ENCODE data around the gene PLD2.
A peak's percentile ranks its signal among the peaks of the same experiment; 100 is the strongest.

Gene PLD2

DNA sequence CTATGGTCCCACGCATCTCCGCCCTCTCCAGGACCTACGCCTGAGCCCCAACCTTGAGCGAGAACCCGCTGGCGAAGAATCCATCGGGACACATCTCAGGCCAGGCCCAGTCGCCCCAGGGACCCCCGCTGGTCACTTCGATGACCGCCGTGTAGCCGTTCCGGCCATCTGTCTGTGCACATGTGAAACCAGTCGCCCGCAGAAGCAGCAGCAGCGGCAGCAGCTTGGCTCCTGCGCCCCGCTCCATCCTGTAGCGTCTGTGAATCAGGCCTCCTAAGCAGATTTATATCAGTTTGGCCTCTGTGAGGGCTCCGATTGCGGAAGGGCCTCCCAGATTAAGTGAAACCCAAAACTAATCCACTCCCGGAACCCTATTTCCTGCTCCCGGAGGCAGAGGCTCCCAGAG lies 20.8 kb upstream of the PLD2 start, which contains the start of gene VMO1:
Gene VMO1, minus strand, starts transcription at position 259 of the 406 bp plus-strand sequence. Its CDS starts 12 bp downstream, at position 247.
- peaks cover 2% of the 10 kb centered on the region for H3K36me3 Mint-ChIP-seq (ENCODE audit: low read depth)
- no peak within 1 kb of the TSS for H3K27ac Mint-ChIP-seq
- H3K9me3 Mint-ChIP-seq, result no peaks in the 10 kb centered on the region
- peaks cover 25% of the 10 kb centered on the region for H3K4me1 Mint-ChIP-seq (ENCODE audit: low read depth)
- H3K27me3 Mint-ChIP-seq (ENCODE audit: low read depth), result peaks cover 67% of the 10 kb centered on the region
- peak within 1 kb of the TSS; percentile 51 for H3K4me3 Mint-ChIP-seq

DNA sequence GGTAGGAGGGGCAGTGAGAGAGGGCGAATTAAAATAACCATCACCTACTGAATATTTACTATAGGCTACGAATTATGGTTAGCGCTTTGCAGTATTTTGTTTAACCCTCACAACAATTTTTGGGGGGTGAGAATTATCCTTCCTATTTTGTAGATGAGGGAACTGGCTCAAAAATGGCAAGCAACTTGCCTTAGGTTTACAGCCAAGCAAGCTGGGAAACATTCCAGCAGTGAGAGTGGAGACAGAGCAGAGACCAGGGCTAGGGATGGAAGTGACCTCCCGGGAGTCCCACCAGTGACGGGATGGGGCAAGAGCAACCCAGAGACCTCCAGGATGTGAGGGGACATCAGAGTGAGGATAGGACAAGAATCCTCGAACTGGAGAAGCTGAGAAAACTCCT lies 20.4 kb upstream of the PLD2 start:
- Mint-ChIP-seq H3K27me3 (ENCODE audit: low read depth) (peaks cover 67% of the 10 kb centered on the region), H3K9me3 (no peaks in the 10 kb centered on the region), H3K36me3 (ENCODE audit: low read depth) (peaks cover 2% of the 10 kb centered on the region), H3K27ac (no peak overlapping the region), H3K4me3 (no peak overlapping the region), H3K4me1 (ENCODE audit: low read depth) (peaks cover 26% of the 10 kb centered on the region)

DNA sequence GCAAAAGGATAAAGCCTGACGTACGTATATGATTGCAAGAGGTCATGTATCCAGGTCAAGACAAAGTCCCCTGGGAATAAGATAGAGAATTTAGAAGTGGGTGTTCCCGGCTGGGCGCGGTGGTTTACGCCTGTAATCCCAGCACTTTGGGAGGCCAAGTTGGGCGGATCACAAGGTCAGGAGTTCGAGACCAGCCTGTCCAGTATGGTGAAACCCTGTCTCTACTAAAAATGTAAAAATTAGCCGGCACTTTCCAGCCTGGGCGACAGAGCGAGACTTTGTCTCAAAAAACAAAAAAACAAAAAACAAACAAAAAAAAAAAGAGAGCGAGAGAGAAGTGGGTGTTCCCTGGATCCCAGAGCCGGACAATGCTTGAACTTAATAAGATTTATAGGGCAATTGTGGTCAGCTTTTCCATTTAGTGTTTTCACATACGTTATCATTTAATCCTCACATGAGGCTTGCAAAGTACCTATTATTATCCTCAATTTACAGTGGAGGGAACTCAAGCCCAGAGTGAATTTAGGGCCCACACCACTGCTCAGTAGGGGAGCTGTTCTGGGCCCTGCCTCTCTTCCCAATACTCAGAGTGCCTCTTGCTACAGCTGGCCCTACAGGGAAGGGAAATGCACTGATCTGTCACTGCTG lies 18.7 kb upstream of the PLD2 start:
- H3K27ac Mint-ChIP-seq, result peak overlapping the region; percentile 22
- peaks cover 2% of the 10 kb centered on the region for H3K36me3 Mint-ChIP-seq (ENCODE audit: low read depth)
- no peaks in the 10 kb centered on the region for H3K9me3 Mint-ChIP-seq
- H3K4me1 Mint-ChIP-seq (ENCODE audit: low read depth), result peaks cover 21% of the 10 kb centered on the region
- peaks cover 55% of the 10 kb centered on the region for H3K27me3 Mint-ChIP-seq (ENCODE audit: low read depth)
- peak overlapping the region; percentile 28 for H3K4me3 Mint-ChIP-seq

DNA sequence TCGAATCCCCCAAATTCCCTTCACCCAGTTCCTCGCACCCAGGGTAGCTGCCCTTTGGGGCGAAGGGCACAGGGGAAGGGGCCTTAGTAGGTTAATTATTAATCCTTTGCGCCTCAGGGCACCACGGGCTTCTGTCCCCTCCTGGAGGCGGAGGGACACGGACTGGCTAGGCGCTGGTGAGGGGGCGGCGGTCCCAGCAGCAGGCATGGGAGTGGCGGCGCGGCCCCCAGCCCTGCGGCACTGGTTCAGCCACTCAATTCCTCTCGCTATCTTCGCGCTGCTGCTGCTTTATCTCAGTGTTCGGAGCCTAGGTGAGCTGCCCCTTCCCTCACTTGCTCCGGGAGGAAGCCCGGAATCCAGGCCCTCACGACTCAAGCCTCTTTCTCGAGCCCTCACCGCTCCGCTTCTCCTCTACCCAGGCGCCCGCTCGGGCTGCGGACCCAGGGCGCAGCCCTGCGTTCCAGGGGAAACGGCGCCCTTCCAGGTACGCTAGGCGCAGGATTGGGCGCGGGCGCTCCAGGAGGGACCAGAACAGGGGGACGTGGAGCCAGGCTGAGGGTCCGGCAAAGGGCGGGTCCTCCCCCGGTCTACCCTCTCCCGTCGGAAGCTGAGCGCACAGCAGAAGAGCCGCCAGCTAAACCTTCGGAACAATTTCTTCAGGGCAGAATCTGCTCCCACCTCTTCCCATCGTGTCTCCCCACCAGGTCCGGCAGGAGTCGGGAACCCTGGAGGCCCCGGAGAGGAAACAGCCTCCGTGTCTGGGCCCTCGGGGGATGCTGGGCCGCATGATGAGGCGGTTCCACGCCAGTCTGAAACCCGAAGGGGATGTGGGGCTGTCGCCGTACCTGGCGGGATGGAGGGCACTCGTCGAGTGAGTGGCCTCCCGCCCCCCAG lies 17.9 kb upstream of the PLD2 start, which contains the start of gene GLTPD2:
Gene GLTPD2, plus strand, starts transcription at position 158 of the 894 bp plus-strand sequence. Its CDS starts 48 bp downstream, at position 206.
- H3K36me3 Mint-ChIP-seq (ENCODE audit: low read depth), result peaks cover 2% of the 10 kb centered on the region
- peaks cover 21% of the 10 kb centered on the region for H3K4me1 Mint-ChIP-seq (ENCODE audit: low read depth)
- H3K9me3 Mint-ChIP-seq, result no peaks in the 10 kb centered on the region
- peak within 1 kb of the TSS; percentile 68 for H3K27ac Mint-ChIP-seq
- peak within 1 kb of the TSS; percentile 77 for H3K4me3 Mint-ChIP-seq
- peaks cover 47% of the 10 kb centered on the region for H3K27me3 Mint-ChIP-seq (ENCODE audit: low read depth)

DNA sequence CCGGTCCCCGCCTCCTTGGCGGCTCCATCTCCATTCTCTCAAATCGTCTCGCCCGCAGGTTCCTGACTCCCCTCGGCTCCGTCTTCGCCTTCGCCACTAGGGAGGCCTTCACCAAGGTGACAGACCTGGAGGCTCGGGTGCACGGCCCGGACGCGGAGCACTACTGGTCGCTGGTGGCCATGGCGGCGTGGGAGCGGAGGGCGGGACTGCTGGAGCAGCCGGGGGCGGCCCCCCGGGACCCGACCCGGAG lies 17.3 kb upstream of the PLD2 start:
- H3K27me3 Mint-ChIP-seq (ENCODE audit: low read depth), result peaks cover 41% of the 10 kb centered on the region
- peak overlapping the region; percentile 77 for H3K4me3 Mint-ChIP-seq
- peaks cover 2% of the 10 kb centered on the region for H3K36me3 Mint-ChIP-seq (ENCODE audit: low read depth)
- H3K9me3 Mint-ChIP-seq, result no peaks in the 10 kb centered on the region
- peak overlapping the region; percentile 68 for H3K27ac Mint-ChIP-seq
- H3K4me1 Mint-ChIP-seq (ENCODE audit: low read depth), result peaks cover 19% of the 10 kb centered on the region

DNA sequence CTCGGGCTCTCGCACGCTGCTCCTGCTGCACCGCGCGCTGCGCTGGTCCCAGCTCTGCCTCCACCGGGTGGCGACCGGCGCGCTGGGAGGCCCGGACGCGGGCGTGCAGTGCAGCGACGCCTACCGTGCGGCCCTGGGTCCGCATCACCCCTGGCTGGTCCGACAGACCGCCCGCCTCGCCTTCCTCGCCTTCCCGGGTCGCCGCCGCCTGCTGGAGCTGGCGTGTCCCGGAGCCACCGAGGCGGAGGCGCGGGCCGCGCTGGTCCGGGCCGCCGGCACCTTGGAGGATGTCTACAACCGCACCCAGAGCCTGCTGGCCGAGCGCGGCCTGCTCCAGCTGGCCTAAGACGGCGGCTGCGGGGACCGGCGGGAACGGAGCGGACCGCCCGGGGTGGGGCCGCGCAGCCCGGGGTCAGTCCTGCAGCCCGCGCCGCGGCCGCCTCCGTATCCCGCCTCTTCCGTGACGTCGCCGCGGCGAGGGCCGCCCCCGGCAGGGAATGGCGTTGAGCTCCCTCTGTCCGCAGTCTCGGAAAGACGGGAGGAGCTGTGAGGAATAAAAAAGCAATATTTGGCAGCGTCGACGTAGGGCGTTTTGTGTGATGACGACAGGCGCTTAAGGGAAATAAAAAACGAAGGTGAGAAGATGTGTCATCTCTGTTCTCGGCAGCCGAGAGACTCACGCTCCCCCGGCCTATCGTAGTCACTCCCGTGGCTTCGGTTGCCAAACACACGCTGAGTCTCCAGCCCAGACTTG lies 16.8 kb upstream of the PLD2 start:
- H3K4me1 Mint-ChIP-seq (ENCODE audit: low read depth), result peaks cover 19% of the 10 kb centered on the region
- H3K27me3 Mint-ChIP-seq (ENCODE audit: low read depth), result peaks cover 37% of the 10 kb centered on the region
- H3K9me3 Mint-ChIP-seq, result no peaks in the 10 kb centered on the region
- peaks cover 2% of the 10 kb centered on the region for H3K36me3 Mint-ChIP-seq (ENCODE audit: low read depth)
- peak overlapping the region; percentile 88 for H3K4me3 Mint-ChIP-seq
- H3K27ac Mint-ChIP-seq, result peak overlapping the region; percentile 94

DNA sequence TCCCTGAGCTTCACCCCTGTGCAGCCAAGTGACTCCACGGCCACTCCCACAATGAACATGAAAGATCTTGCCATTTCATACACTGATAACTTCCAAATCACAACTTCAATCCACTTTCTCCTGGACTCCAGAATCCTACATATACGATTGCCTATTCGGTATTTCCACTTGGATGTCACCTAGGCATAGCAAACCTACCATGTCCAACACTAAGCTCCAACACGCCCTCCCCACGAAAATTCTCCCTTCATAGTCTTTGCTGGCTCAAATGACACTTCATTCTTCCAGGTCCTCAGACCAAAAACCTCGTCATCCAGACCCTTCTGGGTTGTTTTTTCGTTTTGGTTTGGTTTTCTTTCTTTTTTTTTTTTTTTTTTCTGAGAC lies 16.3 kb upstream of the PLD2 start:
- Mint-ChIP-seq H3K4me1 (ENCODE audit: low read depth) (peaks cover 17% of the 10 kb centered on the region), H3K36me3 (ENCODE audit: low read depth) (peaks cover 2% of the 10 kb centered on the region), H3K4me3 (peak overlapping the region; percentile 88), H3K27ac (peak overlapping the region; percentile 94), H3K27me3 (ENCODE audit: low read depth) (peaks cover 31% of the 10 kb centered on the region), H3K9me3 (no peaks in the 10 kb centered on the region)

DNA sequence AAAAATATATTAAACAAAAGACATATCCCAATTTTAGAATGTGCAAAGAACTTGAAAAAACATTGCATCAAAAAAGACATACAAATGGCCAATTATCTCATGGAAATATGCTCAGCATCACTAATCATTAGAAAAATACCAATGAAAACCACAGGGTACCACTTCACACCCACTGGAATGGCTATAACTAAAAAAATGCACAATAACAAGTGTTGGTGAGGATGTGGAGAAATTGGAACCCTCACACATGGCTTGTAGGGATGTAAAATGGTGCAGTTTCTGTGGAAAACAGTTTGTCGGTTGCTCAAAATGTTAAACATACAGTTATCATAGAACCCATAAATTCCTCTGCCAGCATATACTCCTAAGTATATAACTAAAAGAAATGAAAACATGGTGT lies 11.8 kb upstream of the PLD2 start:
- Mint-ChIP-seq H3K27ac (peak overlapping the region; percentile 98), H3K27me3 (ENCODE audit: low read depth) (no peaks in the 10 kb centered on the region), H3K9me3 (no peaks in the 10 kb centered on the region), H3K4me1 (ENCODE audit: low read depth) (peaks cover 21% of the 10 kb centered on the region), H3K4me3 (peak overlapping the region; percentile 100), H3K36me3 (ENCODE audit: low read depth) (peaks cover 21% of the 10 kb centered on the region)

DNA sequence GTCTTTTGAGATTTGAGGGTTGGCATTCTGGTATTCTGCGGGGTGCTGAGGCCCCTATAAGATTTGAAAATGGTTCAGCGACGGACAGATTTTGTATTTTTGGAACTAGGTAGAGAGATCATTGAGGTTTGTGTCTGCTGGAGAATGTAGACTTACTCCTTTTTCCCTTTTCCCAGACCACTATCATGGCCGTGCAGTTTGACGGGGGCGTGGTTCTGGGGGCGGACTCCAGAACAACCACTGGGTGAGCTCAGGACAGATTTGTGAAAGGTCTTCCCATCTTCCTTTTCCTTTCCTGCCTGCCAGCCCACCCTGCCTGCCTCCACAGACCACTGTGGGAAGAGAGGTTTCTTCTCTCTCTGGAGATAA lies 10.4 kb upstream of the PLD2 start:
- H3K4me3 Mint-ChIP-seq, result peak overlapping the region; percentile 100
- peaks cover 13% of the 10 kb centered on the region for H3K4me1 Mint-ChIP-seq (ENCODE audit: low read depth)
- no peaks in the 10 kb centered on the region for H3K27me3 Mint-ChIP-seq (ENCODE audit: low read depth)
- peak overlapping the region; percentile 98 for H3K27ac Mint-ChIP-seq
- H3K36me3 Mint-ChIP-seq (ENCODE audit: low read depth), result peaks cover 21% of the 10 kb centered on the region
- H3K9me3 Mint-ChIP-seq, result no peaks in the 10 kb centered on the region

DNA sequence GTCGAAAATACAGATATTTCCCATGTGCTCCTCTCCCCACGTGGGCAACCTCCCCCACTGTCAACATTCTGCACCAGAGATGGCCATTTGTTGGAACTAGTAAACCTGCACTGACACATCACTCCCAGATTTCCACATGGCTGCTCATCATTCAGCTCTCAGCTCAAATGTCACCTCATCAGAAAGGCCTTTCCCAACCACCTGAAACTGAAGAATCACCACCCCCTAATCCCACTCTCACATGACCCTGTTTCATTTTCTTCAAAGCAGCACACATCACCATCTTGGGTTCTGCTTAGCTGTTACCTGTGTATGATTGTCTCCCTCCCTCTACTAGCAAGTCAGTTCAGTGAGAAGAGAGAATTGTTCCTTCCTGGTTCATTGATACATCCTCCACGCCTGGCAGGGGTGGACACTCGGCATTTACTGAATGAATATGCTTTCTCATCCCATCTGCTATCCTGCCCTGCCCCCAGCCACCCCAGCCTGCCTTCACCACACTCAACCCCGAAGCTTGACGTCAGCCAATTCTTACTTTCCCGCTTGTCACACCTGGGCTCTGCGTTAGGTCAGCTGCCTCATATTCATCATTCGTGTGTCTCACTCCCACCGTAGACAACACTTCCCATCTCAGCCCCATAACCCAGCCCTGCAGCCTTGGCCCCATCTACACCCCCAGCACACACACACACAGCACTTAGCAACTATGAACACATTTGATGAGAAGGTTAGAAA lies 6.3 kb upstream of the PLD2 start:
- Mint-ChIP-seq H3K27me3 (ENCODE audit: low read depth) (no peaks in the 10 kb centered on the region), H3K9me3 (no peaks in the 10 kb centered on the region), H3K36me3 (ENCODE audit: low read depth) (peaks cover 21% of the 10 kb centered on the region), H3K4me1 (ENCODE audit: low read depth) (peaks cover 13% of the 10 kb centered on the region), H3K4me3 (no peak overlapping the region), H3K27ac (no peak overlapping the region)

DNA sequence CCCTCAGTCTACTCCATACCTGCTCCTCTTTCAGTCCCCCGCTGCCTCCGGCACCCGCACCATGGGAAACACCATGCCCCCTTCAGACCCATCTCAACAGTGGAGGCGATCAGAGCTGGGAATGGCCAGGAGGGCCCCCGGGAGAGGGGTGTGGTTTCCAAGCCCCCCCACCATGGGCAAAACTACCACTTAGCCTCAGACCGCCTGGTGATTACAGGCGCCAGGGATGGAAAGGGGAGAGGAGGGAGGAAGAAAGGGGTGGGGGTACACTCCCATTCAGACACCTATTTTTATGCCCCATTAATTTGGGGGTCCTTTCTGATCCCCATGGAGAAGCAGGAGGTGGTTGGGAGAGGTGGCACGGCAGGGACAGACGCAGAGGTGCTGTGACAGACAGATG lies 4.7 kb upstream of the PLD2 start, which contains the start of gene C17orf114:
Gene C17orf114, minus strand, starts transcription at position 101 of the 400 bp plus-strand sequence.
- peaks cover 13% of the 10 kb centered on the region for H3K36me3 Mint-ChIP-seq (ENCODE audit: low read depth)
- peaks cover 9% of the 10 kb centered on the region for H3K4me1 Mint-ChIP-seq (ENCODE audit: low read depth)
- H3K9me3 Mint-ChIP-seq, result no peaks in the 10 kb centered on the region
- no peak within 1 kb of the TSS for H3K4me3 Mint-ChIP-seq
- H3K27ac Mint-ChIP-seq, result no peak within 1 kb of the TSS
- H3K27me3 Mint-ChIP-seq (ENCODE audit: low read depth), result no peaks in the 10 kb centered on the region

DNA sequence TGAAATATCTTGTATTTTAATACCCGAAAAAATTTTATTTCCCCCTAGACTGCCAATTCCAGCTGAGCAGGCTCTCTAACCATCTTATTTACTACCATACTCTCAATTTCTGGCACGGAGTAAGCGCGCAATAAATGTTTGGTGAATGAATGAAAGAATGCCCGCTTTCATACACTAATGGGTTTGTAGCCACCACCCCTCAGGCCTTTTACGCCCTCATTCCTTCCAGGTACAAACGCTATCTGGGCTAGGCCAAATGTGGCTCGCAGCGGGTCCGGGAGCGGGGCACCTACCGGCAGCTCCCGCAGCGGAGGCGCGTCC lies 536 bp upstream of the PLD2 start:
- Mint-ChIP-seq H3K27ac (peak overlapping the region; percentile 29), H3K4me3 (peak overlapping the region; percentile 59), H3K27me3 (ENCODE audit: low read depth) (no peaks in the 10 kb centered on the region), H3K4me1 (ENCODE audit: low read depth) (peaks cover 12% of the 10 kb centered on the region), H3K36me3 (ENCODE audit: low read depth) (peaks cover 14% of the 10 kb centered on the region), H3K9me3 (no peaks in the 10 kb centered on the region)

DNA sequence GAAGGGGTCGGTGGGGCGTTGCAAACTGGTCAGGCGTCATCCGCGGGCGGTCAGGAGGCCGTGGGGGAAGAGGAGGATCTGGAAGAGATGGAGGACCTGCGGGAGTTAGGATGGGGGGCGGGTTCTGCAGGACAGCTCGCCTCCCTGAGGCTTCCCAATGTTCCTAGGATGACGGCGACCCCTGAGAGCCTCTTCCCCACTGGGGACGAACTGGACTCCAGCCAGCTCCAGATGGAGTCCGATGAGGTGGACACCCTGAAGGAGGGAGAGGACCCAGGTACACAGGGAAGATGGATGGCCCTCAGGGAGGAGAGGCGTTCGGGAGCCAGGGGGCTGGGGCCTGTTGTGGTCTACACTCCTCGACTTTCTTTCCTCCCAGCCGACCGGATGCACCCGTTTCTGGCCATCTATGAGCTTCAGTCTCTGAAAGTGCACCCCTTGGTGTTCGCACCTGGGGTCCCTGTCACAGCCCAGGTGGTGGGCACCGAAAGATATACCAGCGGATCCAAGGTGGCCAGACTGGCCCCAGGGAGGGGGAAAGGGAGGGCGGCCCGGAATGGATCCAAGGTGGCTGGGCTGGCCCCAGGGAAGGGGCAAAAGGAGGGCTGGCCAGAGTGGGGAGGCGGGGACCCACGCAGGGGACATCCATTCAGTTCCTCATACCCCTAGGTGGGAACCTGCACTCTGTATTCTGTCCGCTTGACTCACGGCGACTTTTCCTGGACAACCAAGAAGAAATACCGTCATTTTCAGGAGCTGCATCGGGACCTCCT lies 839 bp downstream of the PLD2 start:
- Mint-ChIP-seq H3K4me3 (peak overlapping the region; percentile 82), H3K4me1 (ENCODE audit: low read depth) (peaks cover 12% of the 10 kb centered on the region), H3K9me3 (no peaks in the 10 kb centered on the region), H3K36me3 (ENCODE audit: low read depth) (peaks cover 14% of the 10 kb centered on the region), H3K27ac (peak overlapping the region; percentile 68), H3K27me3 (ENCODE audit: low read depth) (no peaks in the 10 kb centered on the region)

All from T-helper 1 cell treated with Interleukin-12 subunit alpha and Interleukin-12 subunit beta and Interleukin-4 antibody, amounts not matched to agents 30 μg/mL and 1 μg/mL, for 36 hours (primary cell).